Left kidney (tissue), 8 donors: Measurements from ENCODE around the gene P3H4. TPM values are rescaled to one million over a fixed set of nuclear protein-coding genes. Genes with fewer than 3 reads are reported as not detected.
A peak's percentile ranks its signal among the peaks of the same experiment; 100 is the strongest.
"Not testable (repeated sequence)": the region's sequence is repeated elsewhere in the genome, so short reads cannot be mapped to it uniquely, and the experiment has no call there.

Experiments used
- DNase-seq: peaks from one replicate; pipeline ENCODE4 v3.0.0-alpha.2; 2013
- long read RNA-seq, 8 donors: transcript quantifications; one replicate each; lab custom pipeline, GENCODE V29; 2026
- polyA plus RNA-seq: library from polyadenylated mRNA; unstranded; fragments of 120-200 nt; gene quantifications from one replicate; pipeline ENCODE4 v1.2.1, GENCODE V29; 2013; ENCODE audit not compliant: insufficient read length

The P3H4 gene
- polyA plus RNA-seq: 37.8 TPM
- long read RNA-seq, donor 1, transcript P3H4-202 (8 exons, 2,601 nt): major isoform, 16 of 320 reads
- long read RNA-seq, donor 1, partial matches to known transcripts: 246 of 320 reads
- long read RNA-seq, donor 1, other reads (novel, unspliced or antisense): 54 of 320 reads
- long read RNA-seq, donor 2, transcript P3H4-202 (8 exons, 2,601 nt): major isoform, 8 of 10 reads
- long read RNA-seq, donor 2, partial matches to known transcripts: 0 of 10 reads
- long read RNA-seq, donor 2, other reads (novel, unspliced or antisense): 0 of 10 reads
- long read RNA-seq, donor 3, transcript P3H4-202 (8 exons, 2,601 nt): major isoform, 7 of 175 reads
- long read RNA-seq, donor 3, partial matches to known transcripts: 158 of 175 reads
- long read RNA-seq, donor 3, other reads (novel, unspliced or antisense): 8 of 175 reads
- long read RNA-seq, donor 4: 0 reads
- long read RNA-seq, donor 5, transcript P3H4-202 (8 exons, 2,601 nt): major isoform, 20 of 23 reads
- long read RNA-seq, donor 5, partial matches to known transcripts: 0 of 23 reads
- long read RNA-seq, donor 5, other reads (novel, unspliced or antisense): 0 of 23 reads
- long read RNA-seq, donor 6, transcript P3H4-202 (8 exons, 2,601 nt): major isoform, 12 of 20 reads
- long read RNA-seq, donor 6, partial matches to known transcripts: 6 of 20 reads
- long read RNA-seq, donor 6, other reads (novel, unspliced or antisense): 0 of 20 reads
- long read RNA-seq, donor 7, transcript P3H4-202 (8 exons, 2,601 nt): major isoform, 17 of 26 reads
- long read RNA-seq, donor 7, partial matches to known transcripts: 5 of 26 reads
- long read RNA-seq, donor 7, other reads (novel, unspliced or antisense): 0 of 26 reads
- long read RNA-seq, donor 8, transcript P3H4-202 (8 exons, 2,601 nt): major isoform, 7 of 7 reads
- long read RNA-seq, donor 8, partial matches to known transcripts: 0 of 7 reads
- long read RNA-seq, donor 8, other reads (novel, unspliced or antisense): 0 of 7 reads

DNA sequence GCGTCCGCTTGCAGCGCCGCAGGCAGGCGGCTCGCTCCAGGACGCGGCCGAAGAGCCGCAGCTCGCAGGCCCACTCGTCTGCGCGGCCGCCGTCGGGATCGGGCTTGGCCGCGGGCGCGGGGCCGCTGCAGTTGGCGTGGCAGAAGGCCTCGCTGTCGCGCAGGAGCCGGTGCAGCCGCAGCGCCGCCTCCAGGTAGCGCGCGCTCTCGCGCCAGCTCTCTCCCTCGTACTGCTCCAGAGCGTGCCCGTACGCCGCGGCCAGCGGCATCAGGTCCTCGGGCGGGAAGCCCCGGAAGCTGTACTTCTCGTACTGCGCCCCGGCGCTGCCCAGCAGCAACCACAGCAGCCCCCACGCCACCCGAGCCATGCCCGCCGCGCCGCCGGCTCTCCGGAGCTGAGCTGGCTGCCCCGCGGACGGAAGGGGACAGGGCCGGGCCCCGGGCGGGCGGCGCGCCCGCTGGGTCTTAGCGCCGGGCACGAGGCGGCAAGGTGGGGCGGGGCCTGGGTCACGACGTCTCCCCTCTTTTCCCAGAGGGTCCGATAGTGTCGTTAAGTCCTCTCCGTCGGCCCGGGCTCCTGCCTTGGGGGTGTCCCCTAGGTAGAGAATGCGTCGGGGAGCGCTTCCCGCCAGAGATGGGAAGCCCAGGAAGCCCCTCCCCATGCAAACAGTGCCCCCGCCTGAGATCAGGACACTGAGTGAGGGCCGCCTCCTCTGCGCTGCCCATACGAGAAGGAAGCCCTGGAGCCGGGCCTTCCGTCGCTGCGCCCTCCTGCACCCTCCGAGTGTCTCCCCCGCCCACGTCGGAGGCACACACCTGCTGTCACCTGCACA is at the start of gene P3H4:
P3H4 (minus strand) TSS at position 401 of the 832 bp plus-strand sequence; CDS start at position 367, 34 bp downstream.
- peak; percentile 79 for DNase-seq

GRCh38 chr17:41860254-41860931 is 48.6 kb upstream of the P3H4 start:
- no peak for DNase-seq

DNA sequence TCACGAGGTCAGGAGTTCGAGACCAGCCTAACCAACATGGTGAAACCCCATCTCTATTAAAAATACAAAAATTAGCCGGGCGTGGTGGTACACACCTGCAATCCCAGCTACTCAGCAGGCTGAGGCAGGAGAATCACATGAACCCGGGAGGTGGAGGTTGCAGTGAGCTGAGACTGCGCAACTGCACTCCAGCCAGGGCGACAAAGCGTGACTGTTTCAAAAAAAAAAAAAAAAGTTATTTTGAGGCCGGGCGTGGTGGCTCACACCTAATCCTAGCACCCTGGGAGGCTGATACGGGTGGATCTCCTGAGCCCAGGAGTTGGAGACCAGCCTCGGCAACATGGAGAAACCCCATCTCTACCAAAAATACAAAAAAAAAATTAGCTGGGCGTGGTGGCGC is 39.6 kb upstream of the P3H4 start:
- DNase-seq: not testable (repeated sequence)

GRCh38 chr17:41849251-41849990 is 37.7 kb upstream of the P3H4 start:
- DNase-seq: no peak

DNA sequence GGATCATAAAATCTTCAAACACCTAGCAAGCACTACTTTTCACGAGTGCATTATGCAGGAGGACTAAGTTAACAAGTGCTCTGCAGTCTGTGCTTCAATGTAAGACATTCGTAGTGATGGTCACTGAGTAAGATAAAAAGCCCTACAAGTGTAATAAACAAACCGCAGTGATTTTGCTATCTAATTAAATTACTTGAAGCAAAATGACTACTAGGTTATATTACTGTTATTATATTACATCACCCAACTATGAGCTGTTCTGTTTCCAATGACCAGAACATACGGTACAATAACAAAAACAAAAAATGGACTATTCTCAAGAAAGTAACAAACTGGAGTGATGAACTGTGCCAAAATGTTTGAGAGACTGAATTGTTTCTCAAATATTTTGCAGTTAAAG is 37.0 kb upstream of the P3H4 start:
- DNase-seq: no peak

DNA sequence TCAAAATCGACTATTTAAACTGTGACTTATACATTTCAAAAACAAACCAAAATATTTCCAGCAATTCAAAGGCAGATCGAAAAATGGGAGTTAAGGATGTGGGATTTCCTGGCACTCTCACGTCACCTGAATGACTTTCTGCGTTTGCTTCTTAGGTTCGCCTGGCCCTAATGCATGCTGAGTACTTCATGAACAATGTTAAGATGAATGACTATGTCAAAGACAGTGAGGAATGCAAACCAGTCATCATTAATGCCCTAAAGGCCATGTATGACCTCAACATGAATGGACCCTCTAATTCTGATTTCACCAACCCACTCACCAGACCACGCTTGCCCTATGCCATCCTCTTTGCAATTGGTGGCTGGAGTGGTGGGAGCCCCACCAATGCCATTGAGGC is 33.2 kb upstream of the P3H4 start:
- no peak for DNase-seq

GRCh38 chr17:41840781-41841180 is 29.0 kb upstream of the P3H4 start:
- not testable (repeated sequence) for DNase-seq

DNA sequence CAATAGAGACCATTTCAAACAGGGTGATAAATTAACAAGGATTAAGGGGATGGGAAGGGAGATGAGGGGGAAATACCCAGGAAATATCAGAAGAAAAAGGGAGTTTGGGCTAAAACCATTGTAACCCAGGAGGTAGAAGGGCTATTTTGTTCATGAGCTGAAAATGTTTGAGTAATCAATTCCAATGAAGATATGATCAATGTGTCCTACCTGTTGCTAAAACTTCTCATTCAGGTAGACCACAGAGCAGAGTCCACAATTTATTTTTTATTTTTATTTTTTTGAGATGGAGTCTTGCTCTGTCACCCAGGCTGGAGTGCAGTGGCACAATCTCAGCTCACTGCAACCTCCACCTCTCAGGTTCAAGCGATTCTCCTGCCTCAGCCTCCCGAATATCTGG is 27.7 kb upstream of the P3H4 start:
- not testable (repeated sequence) for DNase-seq

DNA sequence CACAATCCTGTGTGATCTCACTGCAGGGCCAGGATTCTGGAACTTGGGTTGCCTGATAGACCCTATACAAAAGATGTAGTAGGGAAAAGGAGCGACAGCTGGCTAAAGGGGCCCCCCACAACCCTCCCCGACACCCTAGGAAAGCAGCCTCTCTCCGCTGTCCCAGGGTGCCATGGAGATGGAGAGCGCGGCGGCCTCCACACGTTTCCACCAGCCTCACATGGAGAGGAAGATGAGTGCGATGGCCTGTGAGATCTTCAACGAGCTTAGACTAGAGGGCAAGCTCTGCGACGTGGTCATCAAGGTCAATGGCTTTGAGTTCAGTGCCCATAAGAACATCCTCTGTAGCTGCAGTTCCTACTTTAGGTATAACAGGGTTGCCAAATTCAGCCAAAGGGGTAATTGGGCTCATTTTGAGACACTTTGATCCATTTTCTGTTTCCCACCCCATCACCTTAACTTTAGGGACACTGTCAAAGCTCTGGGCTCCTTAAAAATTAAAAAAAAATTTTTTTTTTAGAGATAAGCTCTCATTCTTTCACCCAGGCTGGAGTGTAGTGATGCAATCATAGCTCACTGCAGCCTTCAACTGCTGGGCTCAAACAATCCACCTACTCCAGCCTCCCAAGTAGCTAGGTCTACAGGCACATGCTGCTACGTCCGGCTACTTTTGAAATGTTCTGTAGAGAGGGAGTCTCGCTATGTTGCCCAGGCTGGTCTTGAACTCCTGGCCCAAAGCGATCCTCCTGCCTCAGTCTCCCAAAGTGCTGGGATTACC is 26.2 kb upstream of the P3H4 start, which contains the start of gene KLHL10:
KLHL10 (plus strand) TSS at position 65 of the 778 bp plus-strand sequence; CDS start at position 173, 108 bp downstream.
- DNase-seq: no peak

DNA sequence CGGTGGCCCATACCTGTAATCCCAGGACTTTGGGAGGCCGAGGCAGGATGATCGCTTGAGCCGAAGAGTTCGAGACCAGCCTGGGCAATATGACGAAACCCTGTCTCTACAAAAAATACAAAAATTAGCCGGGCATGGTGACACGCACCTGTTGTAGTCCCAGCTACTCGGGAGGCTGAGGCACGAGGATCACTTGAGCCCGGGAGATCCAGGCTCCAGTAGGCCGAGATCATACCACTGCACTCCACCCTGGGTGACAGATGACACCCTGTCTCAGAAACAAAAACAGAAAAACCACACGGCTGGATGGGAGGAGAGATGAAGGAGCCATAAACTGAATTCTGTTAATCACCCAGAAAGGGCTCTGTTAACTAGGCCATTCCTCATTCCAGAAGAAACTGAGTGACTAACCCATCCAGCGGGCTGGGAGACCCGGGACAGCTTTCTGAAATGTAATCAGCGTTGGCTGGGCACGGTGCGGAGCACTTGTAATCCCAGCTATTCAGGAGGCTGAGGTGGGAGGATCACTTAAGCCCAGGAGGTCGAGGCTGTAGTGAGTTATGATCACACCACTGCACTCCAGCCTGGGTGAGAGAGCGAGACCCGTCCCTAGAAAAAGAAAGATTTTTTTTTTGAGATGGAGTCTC is 24.9 kb upstream of the P3H4 start:
- no peak for DNase-seq

- peak; percentile 50 for DNase-seq
These were observed 24.2 kb upstream of the P3H4 start, which contains the start of gene NT5C3B for GRCh38 chr17:41835800-41836549. TSS of gene NT5C3B (minus strand) at chr17:41836232. CDS start at chr17:41836193, 39 bp downstream.

GRCh38 chr17:41835214-41835799 is 23.6 kb upstream of the P3H4 start:
- no peak for DNase-seq

DNA sequence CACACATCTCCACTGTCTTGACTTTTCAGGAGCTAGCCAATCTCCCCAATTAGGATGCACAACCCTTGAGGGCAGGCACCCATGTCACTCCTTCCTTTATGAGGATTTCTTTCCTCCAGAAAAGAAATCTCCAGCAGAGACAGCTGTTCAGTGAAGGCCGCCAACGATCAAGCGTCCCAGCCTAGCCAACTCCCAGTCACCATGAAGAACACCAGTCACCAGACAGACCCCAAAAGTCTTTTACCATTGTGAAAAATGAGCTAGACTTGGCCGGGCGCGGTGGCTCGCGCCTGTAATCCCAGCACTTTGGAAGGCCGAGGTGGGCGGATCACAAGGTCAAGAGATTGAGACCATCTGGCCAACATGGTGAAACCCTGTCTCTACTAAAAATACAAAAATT is 18.2 kb upstream of the P3H4 start:
- DNase-seq: not testable (repeated sequence)

- DNase-seq: no peak
These were observed 13.6 kb upstream of the P3H4 start for GRCh38 chr17:41825175-41825845.

- no peak for DNase-seq
These were observed 12.3 kb upstream of the P3H4 start for GRCh38 chr17:41824086-41824485.

- DNase-seq: no peak
These were observed 11.8 kb upstream of the P3H4 start for GRCh38 chr17:41823580-41823979.

DNA sequence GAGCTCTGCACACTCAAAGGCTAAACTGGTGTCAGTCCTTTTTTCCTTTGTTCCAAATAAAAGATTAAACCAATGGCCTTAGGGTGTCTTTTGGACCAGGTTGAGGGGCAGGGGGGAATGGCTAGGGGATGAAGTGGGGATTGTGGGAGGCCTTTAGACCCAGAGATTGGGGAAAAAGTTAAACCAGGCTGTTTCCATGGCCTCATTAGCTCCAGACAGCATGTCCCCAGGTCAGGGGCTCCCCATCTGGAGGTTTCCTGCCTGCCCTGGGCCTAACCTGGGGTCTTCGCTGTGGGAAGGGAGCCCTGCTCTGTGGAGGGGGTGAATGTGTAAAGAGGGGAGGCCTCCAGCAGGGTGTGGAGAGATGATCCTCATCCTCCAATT is 11.4 kb upstream of the P3H4 start:
- no peak for DNase-seq
